EH (cell line): ENCODE results near the gene ANKRD30A.
"Not testable (repeated sequence)": the region's sequence is repeated elsewhere in the genome, so short reads cannot be mapped to it uniquely, and the experiment has no call there.

ENCODE experiments used
- DNase-seq: peaks from one replicate; pipeline ENCODE4 v3.0.0-alpha.2; 2015; ENCODE audit warnings: low read depth

The ANKRD30A gene

DNA sequence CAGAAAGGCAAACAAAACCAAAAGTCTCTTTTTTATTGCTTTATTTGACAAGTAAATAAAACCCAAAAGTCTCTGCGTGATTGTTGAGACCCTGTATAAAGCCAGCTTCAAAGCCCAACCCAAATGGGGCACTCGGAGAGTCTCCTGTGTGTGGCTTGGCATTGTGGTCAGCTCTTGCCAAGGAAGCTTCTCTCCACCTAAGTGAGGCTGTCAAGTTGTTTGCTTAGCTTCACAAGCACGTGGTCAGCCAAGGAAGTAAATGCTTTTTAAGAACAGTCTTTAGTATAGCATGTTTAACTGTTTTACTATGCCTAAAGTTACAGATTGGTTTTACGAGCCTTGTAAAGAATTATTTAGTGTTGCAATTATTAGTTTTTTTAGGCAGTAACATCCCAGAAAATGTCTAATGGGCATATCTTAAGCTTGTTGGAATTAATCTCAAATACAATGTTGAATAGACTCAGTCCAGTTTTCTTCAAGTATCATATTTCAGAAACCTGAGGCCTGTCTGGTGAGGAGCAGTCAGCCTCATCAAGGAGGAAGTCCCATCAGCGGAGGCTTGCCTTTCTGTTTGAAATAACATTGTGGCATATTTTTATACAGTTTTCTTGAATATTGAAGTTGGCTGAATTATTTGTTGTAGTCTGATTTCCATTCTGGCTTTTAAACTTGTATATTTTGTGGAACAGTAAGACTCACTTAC is 144.3 kb downstream of the ANKRD30A start:
- no peak for DNase-seq

DNA sequence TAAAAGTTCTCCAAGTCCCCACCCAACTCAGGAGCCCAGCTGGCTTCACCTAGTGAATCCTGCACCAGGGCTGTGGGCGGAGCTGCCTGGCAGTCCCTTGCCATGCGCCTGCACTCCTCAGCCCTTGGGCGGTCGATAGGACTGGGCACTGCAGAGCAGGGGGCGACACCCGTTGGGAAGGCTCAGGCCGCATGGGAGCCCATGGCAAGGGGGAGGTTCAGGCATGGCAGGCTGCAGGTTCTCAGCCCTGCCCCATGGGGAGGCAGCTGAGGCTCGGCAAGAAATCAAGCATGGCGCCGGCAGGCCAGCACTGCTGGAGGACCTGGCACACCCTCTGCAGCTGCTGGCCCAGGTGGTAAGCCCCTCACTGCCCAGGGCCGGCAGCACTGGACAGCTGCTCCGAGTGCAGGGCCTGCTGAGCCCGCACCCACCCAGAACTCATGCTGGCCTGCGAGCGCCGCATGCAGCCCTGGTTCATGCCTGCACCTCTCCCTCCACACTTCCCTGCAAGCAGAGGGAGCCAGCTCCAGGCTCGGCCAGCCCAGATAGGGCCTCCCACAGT is 149.9 kb downstream of the ANKRD30A start:
- DNase-seq = no peak

DNA sequence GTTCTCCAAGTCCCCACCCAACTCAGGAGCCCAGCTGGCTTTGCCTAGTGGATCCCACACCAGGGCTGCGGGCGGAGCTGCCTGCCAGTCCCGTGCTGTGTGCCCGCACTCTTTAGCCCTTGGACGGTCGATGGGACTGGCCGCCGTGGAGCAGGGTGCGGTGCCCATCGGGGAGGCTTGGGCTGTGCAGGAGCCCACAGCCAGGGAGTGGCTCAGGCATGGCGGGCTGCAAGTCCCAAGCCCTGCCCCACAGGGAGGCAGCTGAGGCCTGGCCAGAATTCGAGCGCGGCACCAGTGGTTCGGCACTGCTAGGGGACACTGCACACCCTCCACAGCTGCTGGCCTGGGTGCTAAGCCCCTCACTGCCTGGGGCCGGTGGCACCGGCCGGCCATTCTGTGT is 159.7 kb downstream of the ANKRD30A start:
- no peak for DNase-seq

DNA sequence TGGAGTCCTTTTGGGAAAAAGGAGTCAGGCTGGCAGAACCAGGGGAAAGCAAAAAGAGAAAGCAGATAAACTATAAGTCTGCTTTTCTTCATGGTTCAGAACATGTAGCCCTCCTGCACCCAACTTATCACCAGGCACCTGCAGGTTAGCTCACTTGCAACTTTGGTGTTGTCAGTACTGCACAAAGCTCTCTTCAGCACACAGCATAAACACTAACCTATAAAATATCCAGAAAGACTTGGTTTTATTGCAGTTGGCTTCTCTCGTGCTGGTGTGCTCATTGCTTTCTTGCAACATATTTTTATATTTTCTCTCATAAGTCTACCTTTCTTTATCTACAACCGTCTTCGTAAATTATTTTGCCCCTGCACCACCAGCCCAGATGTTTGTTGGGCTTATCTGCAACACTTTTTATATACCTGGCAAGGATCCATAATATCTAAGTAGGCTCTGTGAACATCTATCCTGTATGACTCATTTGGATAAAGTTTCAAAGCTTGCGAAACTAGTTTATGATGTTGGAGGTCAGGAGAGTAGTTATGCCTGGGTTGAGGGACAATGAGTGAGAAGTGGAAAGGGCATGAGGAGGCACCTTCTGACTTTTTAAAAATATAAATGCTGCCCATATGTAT is 164.6 kb downstream of the ANKRD30A start:
- DNase-seq = no peak

DNA sequence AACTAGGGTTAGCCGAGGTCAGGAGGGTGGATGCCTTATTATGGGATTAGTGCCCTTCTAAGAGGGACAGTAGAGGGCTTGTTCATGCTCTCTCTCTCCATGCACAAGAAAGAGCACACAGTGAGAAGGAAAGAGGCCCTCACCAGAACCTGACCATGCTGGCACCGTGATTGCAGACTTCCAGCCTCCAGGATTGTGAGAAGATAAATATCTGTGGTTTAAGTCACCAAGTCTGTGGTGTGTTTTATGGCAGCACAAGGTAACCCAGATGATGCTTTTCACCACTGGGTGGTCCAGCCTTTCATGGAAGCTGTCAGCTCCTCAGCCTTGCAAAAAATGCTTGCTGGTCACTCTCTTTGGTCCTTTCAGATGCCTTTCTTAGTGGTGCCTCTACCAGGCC is 175.9 kb downstream of the ANKRD30A start:
- no peak for DNase-seq

DNA sequence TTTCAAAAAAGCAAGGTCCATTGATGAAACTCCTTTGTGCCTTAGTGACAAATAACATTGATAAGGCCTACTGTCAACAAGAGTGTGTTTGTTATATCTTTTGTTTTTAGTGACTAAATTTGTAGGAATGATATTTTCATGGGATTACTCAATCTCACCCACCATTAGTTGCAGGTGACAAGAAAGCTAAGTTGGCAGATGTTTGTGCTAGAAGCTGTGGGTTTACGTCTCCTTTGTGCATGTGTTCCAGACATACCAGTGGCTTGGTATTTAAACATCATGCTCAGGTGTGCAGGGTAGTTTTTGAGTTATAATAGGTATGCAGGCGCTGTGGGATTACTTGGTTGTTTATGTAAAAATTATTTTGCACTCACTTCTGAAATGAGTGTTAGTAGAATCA is 178.6 kb downstream of the ANKRD30A start:
- no peak for DNase-seq

DNA sequence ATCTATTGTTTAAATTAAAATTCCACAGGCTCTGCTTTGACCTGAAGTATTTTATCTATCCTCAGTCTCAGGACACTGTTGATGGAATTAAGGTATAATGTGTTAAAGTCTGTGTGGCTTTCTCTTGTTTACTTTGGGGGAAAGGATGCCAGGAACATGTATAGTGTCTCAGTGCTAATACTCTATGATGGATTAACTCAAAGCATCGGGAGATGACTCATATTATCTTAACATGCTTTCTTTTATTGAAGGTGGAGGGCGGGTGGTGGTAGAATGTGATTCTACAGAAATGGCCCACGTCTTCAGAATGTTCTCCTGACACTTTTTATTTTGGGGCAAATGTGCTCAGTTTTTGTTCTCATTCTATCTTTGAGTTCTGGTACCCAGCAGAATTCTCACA is 189.0 kb downstream of the ANKRD30A start:
- DNase-seq = no peak

DNA sequence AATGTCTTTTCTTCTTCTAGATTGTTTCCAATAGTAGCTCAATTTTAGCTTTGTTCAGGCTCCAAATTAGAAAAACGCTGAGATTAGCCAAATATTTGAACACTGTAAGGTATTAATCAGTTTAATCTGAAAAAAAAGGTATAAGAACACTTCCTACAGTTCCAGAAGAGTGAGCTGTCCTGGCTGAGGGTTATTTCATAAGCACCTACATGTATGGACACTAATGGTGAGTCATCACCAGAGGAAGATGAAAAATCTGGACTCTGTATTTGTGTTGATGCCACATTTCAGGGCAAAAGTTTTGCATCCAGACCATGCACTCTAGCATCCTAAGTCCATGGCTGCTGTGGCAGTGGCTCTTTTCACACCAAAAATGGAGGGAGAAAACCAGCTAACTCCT is 189.5 kb downstream of the ANKRD30A start:
- no peak for DNase-seq

DNA sequence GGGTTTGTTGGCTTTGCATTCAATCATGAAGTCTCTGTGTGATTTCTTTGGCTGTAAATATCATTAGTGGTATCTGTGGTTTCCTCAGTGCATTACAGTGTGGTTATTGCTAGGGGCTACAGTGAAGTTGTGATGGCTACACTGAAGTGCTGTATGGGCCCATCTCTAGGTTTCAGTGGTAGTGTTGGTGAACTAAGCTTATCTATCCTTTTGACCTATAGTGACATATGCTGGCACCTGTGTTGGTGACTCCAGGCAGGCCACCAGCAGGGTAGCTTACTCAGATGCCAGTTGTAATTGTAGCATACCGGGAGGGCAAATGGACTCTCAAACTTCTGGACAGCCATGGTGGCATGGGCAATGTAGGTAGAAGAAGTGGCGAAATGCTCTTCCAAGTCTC is 219.0 kb downstream of the ANKRD30A start:
- DNase-seq = no peak

DNA sequence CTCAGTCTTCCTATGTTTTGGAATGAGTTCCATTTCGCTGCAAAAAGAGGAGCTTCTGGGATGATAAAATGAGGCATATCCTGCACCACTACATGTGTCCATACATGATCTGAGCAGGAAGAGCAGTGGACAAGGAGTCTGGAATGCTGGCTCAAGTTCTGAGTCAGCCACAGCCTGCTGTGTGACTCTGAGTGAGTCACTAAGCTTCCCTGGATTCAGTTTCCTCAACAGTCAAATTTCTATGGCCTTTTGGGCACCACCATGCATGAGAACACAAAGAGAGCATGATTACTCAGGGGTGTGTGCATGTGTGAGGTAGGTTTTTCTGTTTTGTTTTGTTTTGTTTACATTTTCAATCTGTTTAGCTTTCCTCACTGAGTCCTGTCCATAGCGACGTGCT is 254.6 kb downstream of the ANKRD30A start:
- no peak for DNase-seq

DNA sequence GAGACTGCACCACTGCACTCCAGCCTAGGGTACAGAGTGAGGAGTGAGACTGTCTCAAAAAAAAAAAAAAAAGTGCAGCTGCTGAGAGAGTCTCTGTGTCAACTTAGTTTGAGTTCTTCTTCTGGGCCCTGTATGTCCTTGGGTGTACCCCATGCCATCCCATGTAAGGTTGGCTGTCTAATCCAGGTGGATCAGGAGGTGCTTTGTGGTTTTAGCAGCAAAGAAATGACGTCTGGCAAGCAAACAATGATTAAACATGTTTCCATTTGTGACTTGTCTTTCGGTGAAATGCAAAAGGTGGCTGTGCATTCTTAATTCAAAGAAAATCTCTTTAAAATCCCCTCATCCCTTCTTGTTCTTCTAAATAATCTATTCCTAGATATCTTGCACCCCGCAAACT is 255.9 kb downstream of the ANKRD30A start:
- DNase-seq = no peak

DNA sequence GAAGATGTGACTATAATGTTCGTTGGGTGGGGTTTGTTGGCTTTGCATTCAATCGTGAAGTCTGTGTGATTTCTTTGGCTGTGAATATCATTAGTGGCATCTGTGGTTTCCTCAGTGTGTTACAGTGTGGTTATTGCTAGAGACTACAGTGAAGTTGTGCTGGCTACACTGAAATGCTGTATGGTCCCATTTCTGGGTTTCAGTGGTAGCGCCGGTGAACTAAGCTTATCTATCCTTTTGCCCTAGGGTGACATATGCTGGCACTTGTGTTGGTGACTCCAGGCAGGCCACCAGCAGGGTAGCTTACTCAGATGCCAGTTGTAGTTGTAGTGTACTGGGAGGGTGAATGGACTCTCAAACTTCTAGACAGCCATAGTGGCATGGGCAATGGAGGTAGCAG is 259.5 kb downstream of the ANKRD30A start:
- DNase-seq = no peak

DNA sequence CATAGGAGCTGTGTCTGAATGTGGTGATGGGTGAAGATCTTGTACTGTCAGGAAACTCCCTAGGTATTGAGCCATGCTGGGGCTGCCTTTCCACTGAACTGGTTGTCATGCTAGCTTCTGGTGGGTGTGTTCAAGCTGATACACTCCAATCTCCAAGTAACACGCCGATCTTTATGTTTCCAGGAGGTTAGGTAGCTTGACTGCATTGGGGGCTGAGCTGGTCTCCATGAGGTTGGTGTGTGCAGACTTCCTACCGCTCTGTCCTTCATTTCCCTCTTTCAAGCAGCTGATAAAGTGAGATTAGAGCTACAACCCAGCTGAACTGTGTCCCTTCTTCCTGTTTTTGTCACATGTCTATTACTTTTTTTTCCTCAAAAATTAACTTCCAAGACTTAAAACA is 265.5 kb downstream of the ANKRD30A start:
- DNase-seq = no peak

DNA sequence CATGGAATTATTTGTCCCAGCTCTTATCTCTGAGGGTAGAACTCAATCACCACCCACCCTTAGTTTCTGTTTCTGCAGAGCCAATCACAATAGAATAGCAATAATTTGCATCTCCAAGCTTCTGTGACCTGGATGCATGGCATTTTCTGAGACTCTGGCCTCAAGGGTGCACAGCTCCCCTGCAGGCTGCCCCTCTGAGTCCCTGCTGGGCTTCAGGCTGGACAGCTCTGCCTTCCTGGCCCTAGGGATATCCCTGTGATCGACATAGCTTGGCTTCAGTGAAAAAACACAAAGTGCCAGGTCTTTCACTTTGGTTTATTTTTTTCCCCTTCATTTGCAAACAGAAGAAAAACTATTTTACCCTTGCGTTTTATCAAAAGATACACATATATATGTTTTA is 275.4 kb downstream of the ANKRD30A start:
- DNase-seq = not testable (repeated sequence)

DNA sequence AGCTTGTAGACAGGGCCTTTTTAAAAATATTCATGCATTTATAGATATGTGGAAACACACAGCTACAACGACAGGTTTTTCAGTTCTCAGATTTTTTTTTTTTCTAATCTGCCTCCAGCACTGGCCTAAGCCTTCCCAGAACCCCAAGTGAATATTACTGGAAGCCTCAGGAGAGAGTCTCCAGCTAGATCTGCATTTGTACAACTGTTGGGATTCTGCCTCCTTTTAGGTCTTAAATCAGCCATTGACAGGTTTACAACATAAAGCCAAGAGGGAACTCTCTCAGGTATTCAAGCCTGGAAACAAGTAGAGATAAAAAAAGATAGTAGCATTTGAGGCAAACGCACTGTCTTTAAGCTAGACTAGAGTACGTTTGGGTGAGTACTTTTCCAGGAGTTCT is 275.8 kb downstream of the ANKRD30A start:
- DNase-seq = no peak

DNA sequence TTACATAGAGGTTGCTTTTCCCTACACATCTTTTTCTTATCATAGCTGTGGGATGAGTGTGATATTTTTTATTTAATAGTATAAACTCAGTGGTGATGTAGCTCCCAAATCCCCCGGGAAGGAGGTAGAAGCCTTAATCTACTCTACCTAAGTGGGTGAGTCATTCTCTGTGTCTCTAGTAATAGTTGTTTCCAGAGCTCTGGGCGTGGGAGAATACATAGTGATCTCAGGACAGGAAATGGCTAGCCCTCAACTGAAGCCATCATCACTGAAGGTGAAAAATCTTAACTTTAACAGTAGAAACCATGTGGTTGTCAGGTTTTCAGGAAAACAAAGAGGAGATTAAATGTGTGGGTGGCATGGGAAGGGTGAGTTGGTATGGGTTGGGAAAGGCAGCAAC is 278.4 kb downstream of the ANKRD30A start:
- no peak for DNase-seq
